NCI-H2081 (cell line): ENCODE results near the gene SLC25A29.
"Not testable (repeated sequence)": the region's sequence is repeated elsewhere in the genome, so short reads cannot be mapped to it uniquely, and the experiment has no call there.

Experiments
- DNase-seq, 2 experiments: peaks; one replicate each; lab custom pipeline; 2025; lab: John Stamatoyannopoulos, UW

SLC25A29 gene

GRCh38 chr14:100306101-100306997, at the start of gene SLC25A29:
TSS of gene SLC25A29 (minus strand) at chr14:100306444. CDS start at chr14:100306232, 212 bp downstream.
- DNase-seq, result peak; percentile 96 to 97

DNA sequence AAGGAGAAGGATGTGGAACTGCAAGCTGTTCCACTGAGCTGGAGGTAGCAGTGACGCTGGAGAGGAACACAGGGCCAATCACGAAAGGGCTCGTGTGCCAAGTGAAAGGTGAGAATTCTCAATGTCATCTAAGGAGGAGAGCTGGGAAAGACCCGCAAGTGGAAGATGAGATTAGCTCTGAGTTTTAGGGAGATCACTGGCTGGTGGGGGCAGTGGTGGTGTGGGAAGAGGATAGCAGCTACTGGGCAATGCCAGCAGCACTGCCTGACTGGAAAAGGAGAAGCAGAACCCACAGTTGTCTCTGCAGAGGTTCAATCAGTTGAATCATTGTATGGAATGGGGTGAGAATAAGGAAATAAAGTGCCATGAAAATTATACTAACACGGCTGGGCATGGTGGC, 44.7 kb upstream of the SLC25A29 start:
- no peak for DNase-seq

DNA sequence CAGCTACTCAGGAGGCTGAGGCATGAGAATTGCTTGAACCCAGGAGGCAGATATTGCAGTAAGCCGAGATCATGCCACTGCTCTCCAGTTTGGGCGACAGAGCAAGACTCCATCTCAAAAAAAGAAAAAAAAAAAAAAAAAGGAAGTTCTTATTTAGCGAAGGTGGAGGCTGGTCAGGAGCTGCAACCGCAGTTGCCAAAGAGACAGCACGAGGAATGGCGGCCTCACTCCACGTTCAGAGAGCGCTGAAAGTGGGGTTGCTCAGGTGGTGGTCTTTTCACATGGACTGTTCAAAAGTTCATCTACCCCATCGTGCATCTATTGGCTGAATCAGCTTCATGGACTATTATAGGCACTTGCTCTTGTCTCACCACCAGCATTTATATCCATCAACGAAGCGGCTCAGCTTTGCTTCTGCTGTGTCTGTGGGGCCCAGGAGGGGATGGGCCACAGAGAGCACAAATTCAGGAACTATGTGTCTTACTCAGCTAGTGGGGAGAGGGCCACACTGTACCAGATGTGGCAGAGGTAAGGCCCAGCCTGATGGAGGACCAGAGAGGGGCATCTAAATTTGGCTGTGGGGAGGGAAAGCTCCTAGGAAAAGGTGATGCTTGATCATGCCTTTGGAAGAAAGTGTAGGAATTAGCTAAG, 44.2 kb upstream of the SLC25A29 start:
- DNase-seq, result no peak

GRCh38 chr14:100348784-100349685, 42.8 kb upstream of the SLC25A29 start:
- DNase-seq, result peak; percentile 97 to 99

DNA sequence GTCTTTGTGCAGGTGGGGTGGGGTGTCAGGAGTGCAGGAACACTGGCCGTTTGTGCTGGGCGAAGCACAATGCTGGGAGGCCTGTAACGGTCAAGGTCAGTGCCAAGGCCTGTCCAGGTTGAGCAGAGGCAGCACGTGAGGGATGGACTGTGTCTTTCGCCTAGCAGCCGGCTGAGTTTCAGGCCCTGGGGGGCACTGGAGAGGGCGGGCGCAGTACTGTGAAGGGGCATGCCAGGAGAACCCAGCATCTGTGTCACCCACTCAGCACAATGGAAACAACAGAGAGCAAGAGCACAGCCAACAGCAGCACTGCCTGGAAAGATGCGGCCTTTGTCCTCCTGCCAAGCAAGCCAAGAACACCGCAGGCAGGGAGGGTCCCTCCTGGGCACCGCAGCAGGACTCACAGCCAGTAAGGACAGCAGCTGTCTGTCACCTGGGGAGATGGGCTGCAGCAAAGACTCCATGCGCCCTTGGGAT, 42.0 kb upstream of the SLC25A29 start:
- peak; percentile 81 to 96 for DNase-seq

GRCh38 chr14:100346306-100347091, 40.3 kb upstream of the SLC25A29 start:
- no peak for DNase-seq

DNA sequence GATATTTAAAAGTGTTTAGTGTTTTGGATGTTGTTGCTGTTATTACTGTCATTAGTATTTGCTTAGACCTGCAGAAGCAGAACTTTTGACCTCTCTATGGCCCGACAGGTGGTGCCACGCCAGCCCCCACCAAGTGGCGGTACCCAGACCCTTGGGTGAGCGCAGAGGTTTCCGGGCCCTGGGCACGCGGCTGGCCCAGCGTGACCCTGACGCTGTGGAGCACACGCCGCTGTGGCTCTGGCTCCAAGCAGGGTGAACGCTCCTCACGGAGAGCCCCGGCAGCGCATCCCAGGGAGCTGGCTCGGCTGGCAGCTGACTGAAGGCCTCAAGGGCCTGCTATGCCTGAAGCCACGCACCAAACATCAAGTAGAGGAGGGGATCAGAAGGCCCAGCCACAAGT, 39.5 kb upstream of the SLC25A29 start:
- DNase-seq, result no peak

- not testable (repeated sequence) for DNase-seq
These were observed 38.4 kb upstream of the SLC25A29 start for GRCh38 chr14:100344657-100345056.

DNA sequence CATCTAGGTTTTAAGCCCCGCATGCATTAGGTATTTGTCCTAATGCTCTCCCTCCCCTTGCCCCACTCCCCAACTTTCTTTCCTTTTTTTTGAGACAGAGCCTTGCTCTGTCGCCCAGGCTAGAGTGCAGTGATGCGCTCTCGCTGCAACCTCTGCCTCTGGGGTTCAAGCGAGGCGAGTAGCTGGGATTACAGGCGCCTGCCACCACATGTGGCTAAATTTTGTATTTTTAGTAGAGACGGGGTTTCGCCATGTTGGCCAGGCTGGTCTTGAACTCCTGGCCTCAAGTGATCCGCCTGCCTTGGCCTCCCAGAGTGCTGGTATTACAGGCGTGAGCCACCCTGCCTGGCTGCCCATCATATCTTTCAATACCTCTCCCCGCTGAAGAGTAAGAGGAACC, 36.6 kb upstream of the SLC25A29 start:
- DNase-seq, result not testable (repeated sequence)

GRCh38 chr14:100342195-100342594, 36.0 kb upstream of the SLC25A29 start:
- no peak for DNase-seq

- DNase-seq, result no peak
These were observed 35.2 kb upstream of the SLC25A29 start for GRCh38 chr14:100341301-100342031.

GRCh38 chr14:100340423-100340813, 34.2 kb upstream of the SLC25A29 start:
- no peak for DNase-seq

DNA sequence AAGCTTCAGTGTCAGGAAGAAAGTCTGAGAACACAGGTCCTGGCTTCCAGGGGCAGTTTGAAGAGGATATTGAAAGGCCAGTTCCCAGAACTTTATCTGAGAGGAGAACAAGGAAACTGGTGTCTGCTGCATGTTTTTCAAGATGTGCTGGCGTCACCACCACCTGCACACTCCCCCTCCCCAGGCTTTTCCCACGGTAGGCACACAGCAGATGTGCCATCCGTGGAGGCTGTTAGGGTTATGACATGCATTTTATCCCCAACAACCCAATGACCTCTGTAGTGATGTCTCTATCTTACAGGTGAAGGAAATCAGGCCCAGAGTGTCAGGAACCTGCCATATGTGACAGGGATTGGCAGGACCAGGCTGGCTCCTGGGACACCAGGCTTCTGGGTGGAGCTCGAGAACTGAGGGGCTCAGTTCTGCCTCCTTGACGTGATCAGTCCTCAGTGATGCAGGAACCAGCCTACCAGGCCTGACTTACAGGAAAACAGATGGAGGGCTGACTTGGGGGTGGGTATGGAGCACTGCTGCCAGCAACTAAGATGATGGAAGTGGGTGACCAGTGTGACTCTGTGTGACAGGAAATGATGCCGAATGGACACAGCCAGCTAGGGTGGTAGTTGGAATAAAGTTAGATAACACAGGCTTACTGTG, 33.6 kb upstream of the SLC25A29 start:
- DNase-seq, result no peak

DNA sequence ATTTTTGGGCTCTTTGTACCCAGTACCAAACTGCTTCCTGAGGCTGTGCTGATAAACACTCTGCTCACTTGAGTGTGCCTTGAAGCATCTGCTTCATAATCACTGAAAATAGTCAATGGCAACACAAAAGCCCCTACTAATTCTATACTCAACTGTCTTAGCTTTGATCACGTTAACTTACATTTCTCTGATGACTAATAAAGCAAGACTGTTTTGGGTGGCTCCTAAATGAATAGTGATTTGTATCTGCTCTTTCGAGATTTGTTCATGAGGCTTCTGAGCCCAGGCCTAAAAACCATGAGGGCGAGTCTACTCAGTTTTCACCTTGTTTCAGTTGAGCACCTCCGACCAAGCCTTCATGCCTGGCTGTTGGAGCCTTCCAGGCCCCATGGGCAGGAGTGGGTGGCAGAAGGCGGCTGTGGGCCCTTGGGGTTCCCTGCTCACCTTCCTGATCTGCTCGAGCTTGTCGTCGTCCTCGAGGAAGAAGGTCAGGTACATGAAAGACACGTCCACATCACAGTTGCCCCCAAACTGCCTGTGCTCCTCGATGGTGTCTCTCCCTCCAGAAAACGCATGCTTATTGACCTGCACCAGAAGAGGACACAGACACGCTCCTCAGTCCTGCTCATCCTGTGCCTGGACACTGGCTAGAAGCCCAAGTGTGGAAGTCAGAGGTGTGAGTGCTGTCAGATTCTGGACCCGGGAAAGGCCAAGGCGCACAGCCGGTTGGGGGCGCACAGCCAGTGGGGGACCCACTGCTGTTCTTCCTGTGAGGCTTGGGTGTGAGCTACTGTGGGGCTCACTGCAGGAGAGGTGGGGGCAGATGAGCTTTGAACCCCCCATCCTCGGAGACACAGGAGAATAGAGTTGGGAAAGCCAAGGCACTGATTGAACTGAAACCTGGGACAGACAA, 30.6 kb upstream of the SLC25A29 start:
- DNase-seq, result no peak

DNA sequence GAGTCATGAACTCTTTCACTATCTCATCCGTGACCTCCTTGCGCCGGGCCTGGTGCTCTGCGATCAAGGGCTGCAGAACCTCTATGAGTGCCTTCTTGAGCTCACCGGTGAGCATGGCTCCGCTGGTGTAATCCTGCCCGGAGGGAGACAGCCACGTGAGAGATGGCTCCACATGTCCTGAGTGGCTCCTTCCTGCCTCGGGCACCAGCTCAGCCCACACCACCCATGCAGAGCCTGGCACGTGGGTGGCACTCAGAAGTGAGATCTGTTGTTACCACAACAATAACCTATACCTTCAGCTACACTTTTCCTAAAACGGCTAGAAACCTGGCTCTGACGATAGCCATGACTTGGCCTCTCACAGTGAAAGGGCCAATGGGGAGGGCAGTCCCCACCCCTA, 28.7 kb upstream of the SLC25A29 start:
- DNase-seq, result no peak

GRCh38 chr14:100333827-100334226, 27.6 kb upstream of the SLC25A29 start:
- no peak for DNase-seq

DNA sequence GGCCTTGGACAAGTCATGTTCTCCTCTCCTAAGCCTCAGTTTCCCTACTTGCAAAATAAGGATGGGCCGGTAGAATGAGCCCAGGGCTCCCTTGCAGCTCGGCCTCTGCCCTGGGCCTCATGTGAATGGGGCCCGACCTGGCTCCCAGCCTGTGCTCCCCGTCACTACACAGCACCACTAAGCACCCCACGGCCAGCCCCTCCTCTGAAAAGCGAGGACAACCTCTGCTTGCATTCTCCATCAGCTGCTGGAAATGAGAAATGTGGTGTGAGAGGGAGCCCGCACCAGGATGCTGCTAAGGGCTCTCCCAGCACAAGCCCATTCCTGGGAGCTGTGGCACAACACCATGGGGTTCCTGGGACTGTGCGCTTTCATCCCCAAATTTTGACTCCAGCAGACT, 27.1 kb upstream of the SLC25A29 start:
- no peak for DNase-seq

- peak in 1 of 2 experiments; percentile 51 for DNase-seq
These were observed 26.6 kb upstream of the SLC25A29 start for GRCh38 chr14:100332797-100333196.

DNA sequence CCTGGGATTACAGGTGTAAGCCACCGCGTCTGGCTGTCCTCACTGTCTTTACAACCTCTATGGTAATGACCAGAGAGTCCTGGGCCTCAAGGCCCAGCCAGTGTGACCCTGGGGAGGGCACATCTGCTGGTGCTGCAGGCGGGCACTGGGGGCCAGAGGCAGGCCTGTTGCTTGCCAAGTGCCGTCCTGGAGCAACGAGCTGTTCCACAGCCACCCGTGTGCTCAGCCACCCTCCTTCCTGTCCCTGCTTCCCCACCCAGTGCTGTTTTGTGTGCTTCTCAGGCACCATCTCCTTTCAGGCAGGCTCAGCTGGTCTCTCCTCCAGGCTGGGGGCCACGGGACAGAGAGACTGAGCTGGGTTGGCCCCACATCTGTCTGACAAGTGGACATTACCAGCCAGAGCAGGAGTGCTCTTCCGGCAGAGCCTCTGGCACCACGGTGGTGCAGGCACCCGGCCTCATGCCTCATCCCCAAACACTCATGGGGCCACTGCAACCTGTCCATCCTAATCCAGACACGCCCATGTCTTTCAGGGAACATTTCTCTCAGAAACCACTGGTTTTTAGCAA, 25.9 kb upstream of the SLC25A29 start:
- DNase-seq, result no peak
